Measurements from ENCODE around the gene CSF1. TPM values are rescaled to one million over a fixed set of nuclear protein-coding genes. Genes with fewer than 3 reads are reported as not detected.

Gene CSF1
- total RNA-seq, 1 experiment from 2014 or later, result 3.0 TPM

GRCh38 chr1:109906839-109907180 is 3.8 kb upstream of the CSF1 start:
- Histone ChIP-seq H3K79me2 (ENCODE audit: insufficient read depth, low read length) (no peaks in the 10 kb centered on the region), H4K20me1 (ENCODE audit: insufficient read depth) (no peaks in the 10 kb centered on the region), H3K4me1 (ENCODE audit: control insufficient read depth in 1 of 2, insufficient read depth in 2 of 2, low read length in 2 of 2) (peaks cover 0 to 17% of the 10 kb centered on the region in 2 experiments; a peak in 2 of 4 replicates), H3K27me3 (ENCODE audit: insufficient read depth, low read length) (no peaks in the 10 kb centered on the region), H3K9me3 (ENCODE audit: control insufficient read depth in 1 of 2, insufficient read depth in 1 of 2, low read depth in 1 of 2, low read length in 2 of 2) (no peaks in the 10 kb centered on the region), H3K4me2 (ENCODE audit: low read length) (no peak overlapping the region), H2AFZ (ENCODE audit: low read depth, low read length, poor library complexity, severe bottlenecking) (no peak overlapping the region), H3K9me2 (ENCODE audit: insufficient read depth) (no peaks in the 10 kb centered on the region), H3K27ac (ENCODE audit: low read depth, low read length) (no peak overlapping the region), H3K36me3 (ENCODE audit: control insufficient read depth in 1 of 2, insufficient read depth in 2 of 2, low read length in 2 of 2) (no peaks in the 10 kb centered on the region), H3K9ac (ENCODE audit: low read length) (no peak overlapping the region), H3K4me3 (replicated peaks in 1 of 2; ENCODE audit: low read depth in 1 of 2, low read length in 2 of 2) (no peak overlapping the region)
- no TSS peak for BruUV-seq (replicated peaks)
- CTCF ChIA-PET, result no interaction called here
- RAD21 ChIA-PET (ENCODE audit: low non-redundant PET in 1 of 2, low total read pairs in 2 of 2, uncharacterized antibody in 2 of 2, unreplicated experiment in 2 of 2), result no interaction called here
- intact Hi-C loops (cut with micrococcal nuclease), result no loop called here
- POLR2A ChIA-PET, result no interaction called here
- no peak for TF ChIP-seq JUND (IDR thresholded peaks at IDR 0.05)
- no peak for TF ChIP-seq MAX (IDR thresholded peaks at IDR 0.05)
- TF ChIP-seq SIN3A (IDR thresholded peaks at IDR 0.05; ENCODE audit: low read depth), result no peak
- no peak for TF ChIP-seq SRF (IDR thresholded peaks at IDR 0.05; ENCODE audit: low read depth)
- no peak for TF ChIP-seq ELF1 (IDR thresholded peaks at IDR 0.05; ENCODE audit: borderline replicate concordance, low read depth)
- TF ChIP-seq EZH2 (IDR thresholded peaks at IDR 0.05), result no peak
- no peak for TF ChIP-seq RAD21 (IDR thresholded peaks at IDR 0.05; ENCODE audit: low read depth)
- no peak for TF ChIP-seq EZH2phosphoT487 (IDR thresholded peaks at IDR 0.05; ENCODE audit: borderline replicate concordance)
- no peak for TF ChIP-seq YY1 (IDR thresholded peaks at IDR 0.05; ENCODE audit: extremely low read depth, insufficient replicate concordance, low read depth, low read length)
- TF ChIP-seq CEBPB (IDR thresholded peaks at IDR 0.05; ENCODE audit: low read depth), result no peak
- ATAC-seq (no peak), DNase-seq (ENCODE audit: low read depth, low spot score) (no peak)

GRCh38 chr1:109907190-109907774 is 3.4 kb upstream of the CSF1 start:
- H4K20me1 ChIP-seq (ENCODE audit: insufficient read depth), result no peaks in the 10 kb centered on the region
- no TSS peak for BruUV-seq (replicated peaks)
- H3K4me3 ChIP-seq (replicated peaks in 1 of 2; ENCODE audit: low read depth in 1 of 2, low read length in 2 of 2), result no peak overlapping the region
- intact Hi-C loops (cut with micrococcal nuclease), result no loop called here
- H3K79me2 ChIP-seq (ENCODE audit: insufficient read depth, low read length), result no peaks in the 10 kb centered on the region
- H3K9me2 ChIP-seq (ENCODE audit: insufficient read depth), result no peaks in the 10 kb centered on the region
- RAD21 ChIA-PET (ENCODE audit: low non-redundant PET in 1 of 2, low total read pairs in 2 of 2, uncharacterized antibody in 2 of 2, unreplicated experiment in 2 of 2), result no interaction called here
- H3K27me3 ChIP-seq (ENCODE audit: insufficient read depth, low read length), result no peaks in the 10 kb centered on the region
- H3K4me2 ChIP-seq (ENCODE audit: low read length), result no peak overlapping the region
- no peak for TF ChIP-seq EZH2 (IDR thresholded peaks at IDR 0.05)
- TF ChIP-seq ZNF274 (IDR thresholded peaks at IDR 0.05; ENCODE audit: low read depth, low read length), result no peak
- TF ChIP-seq ATF3 (IDR thresholded peaks at IDR 0.05), result no peak
- TF ChIP-seq RAD21 (IDR thresholded peaks at IDR 0.05; ENCODE audit: low read depth), result no peak
- TF ChIP-seq CTCF (IDR thresholded peaks at IDR 0.05 in 2 of 3, conservative IDR thresholded peaks at IDR 0.05 in 1 of 3; ENCODE audit: borderline replicate concordance in 1 of 3, insufficient read depth in 1 of 3, low read depth in 2 of 3, low read length in 2 of 3), result no peak
- no peak for TF ChIP-seq SIN3A (IDR thresholded peaks at IDR 0.05; ENCODE audit: low read depth)
- TF ChIP-seq SRF (IDR thresholded peaks at IDR 0.05; ENCODE audit: low read depth), result no peak
- TF ChIP-seq POLR2A (IDR thresholded peaks at IDR 0.05; ENCODE audit: borderline replicate concordance, extremely low read depth, insufficient read depth, insufficient read length), result no peak
- no peak for TF ChIP-seq EZH2phosphoT487 (IDR thresholded peaks at IDR 0.05; ENCODE audit: borderline replicate concordance)
- TF ChIP-seq SP1 (IDR thresholded peaks at IDR 0.05; ENCODE audit: low read depth), result no peak
- no peak for TF ChIP-seq JUND (IDR thresholded peaks at IDR 0.05)
- TF ChIP-seq ELF1 (IDR thresholded peaks at IDR 0.05; ENCODE audit: borderline replicate concordance, low read depth), result no peak
- H3K36me3 ChIP-seq (ENCODE audit: control insufficient read depth in 1 of 2, insufficient read depth in 2 of 2, low read length in 2 of 2), result no peaks in the 10 kb centered on the region
- peaks cover 0 to 15% of the 10 kb centered on the region in 2 experiments; a peak in 2 of 4 replicates for H3K4me1 ChIP-seq (ENCODE audit: control insufficient read depth in 1 of 2, insufficient read depth in 2 of 2, low read length in 2 of 2)
- H3K9me3 ChIP-seq (ENCODE audit: control insufficient read depth in 1 of 2, insufficient read depth in 1 of 2, low read depth in 1 of 2, low read length in 2 of 2), result no peaks in the 10 kb centered on the region
- no peak overlapping the region for H3K9ac ChIP-seq (ENCODE audit: low read length)
- H3K27ac ChIP-seq (ENCODE audit: low read depth, low read length), result no peak overlapping the region
- CTCF ChIA-PET, result no interaction called here
- ATAC-seq, result no peak
- H2AFZ ChIP-seq (ENCODE audit: low read depth, low read length, poor library complexity, severe bottlenecking), result no peak overlapping the region
- no peak for DNase-seq (ENCODE audit: low read depth, low spot score)
- POLR2A ChIA-PET, result no interaction called here
